HG03469 (cell line): ENCODE results near the gene GSTA2.
"Not testable (repeated sequence)": the region's sequence is repeated elsewhere in the genome, so short reads cannot be mapped to it uniquely, and the experiment has no call there.

Experiments
- ATAC-seq: cut with Tn5 transposase; IDR thresholded peaks from one replicate; pipeline ENCODE4 v1.9.1; 2021; ENCODE audit warnings: mild to moderate bottlenecking, moderate library complexity, moderate number of reproducible peaks; ENCODE audit not compliant: unreplicated experiment

GSTA2 gene

DNA sequence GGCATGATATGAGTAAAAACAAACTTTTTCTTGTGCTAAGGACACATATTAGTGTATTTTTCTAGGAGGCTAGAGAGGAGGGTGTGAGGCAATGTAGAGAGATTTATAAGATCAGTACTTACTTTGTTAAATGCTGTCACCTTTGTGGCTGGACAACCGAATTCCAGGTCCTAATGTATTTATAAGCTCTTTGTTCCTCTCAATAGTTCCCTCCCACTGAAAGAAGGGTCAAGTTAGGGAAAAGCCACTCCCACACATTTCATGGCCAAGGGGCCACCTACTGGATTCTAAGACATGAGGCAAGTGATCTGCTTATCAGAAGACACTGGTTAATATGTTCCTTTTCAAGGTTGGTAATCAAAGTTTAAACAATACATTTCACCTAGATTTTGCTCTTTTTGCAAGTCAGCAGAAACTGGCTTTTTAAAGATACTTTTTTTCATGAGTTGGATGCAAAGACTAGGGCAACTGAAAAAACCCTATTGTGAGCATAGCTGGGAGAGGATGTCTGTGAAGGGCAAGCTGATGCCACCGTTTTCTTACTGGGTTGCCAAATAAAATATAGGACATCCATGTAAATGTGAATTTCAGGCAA, at the start of gene GSTA2:
TSS of gene GSTA2 (minus strand) at position 154 of the 595 bp plus-strand sequence. CDS start 5,528 bp downstream, outside the sequence.
- not testable (repeated sequence) for ATAC-seq

DNA sequence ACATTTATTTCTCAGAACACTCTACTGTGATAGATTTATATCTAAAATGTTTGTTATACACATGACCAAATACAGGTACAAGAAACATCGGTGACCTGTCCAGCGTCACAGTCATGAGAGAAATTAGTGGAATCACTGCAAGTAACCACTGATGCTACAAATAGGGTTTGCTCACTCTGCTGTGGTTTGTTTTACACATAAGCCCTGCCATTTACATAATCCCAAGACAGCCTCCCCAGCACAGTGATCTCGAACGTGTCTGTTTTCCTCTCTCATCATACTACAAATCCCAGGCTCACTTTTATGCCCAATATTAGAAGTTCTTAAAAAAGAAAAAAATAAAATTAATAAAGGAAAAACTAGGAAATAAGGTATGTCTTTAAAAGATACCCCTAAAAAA, 46.5 kb upstream of the GSTA2 start:
- ATAC-seq: not testable (repeated sequence)

- ATAC-seq: no peak
Observed at GRCh38 chr6:52808660-52809059, 45.4 kb upstream of the GSTA2 start.

GRCh38 chr6:52803668-52804255, 40.5 kb upstream of the GSTA2 start, which contains the start of gene GSTA1:
GSTA1 (minus strand) TSS chr6:52803816; CDS start chr6:52799267, 4,549 bp downstream.
- ATAC-seq: not testable (repeated sequence)

GRCh38 chr6:52802806-52803205, 39.5 kb upstream of the GSTA2 start:
- ATAC-seq: no peak

GRCh38 chr6:52801188-52801841, 38.0 kb upstream of the GSTA2 start:
- no peak for ATAC-seq

DNA sequence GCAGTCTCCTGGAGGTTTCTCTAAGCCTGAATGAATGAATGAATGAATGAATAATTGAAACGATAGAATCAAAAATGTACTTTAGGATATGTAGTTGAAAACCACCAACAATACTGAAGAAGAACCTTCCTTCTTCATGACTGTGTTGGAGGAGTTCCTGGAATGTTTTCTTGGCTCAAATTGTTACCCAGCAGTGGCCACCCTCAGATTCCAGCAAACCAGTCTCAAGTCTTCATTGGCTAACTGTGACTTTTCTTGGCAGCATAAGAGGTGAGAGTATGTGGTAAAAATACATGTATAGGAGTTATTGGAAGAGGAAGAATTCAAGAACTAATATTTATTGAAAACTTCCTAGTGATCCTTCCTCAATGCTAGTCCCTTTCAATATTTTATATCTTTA, 36.0 kb upstream of the GSTA2 start:
- ATAC-seq: not testable (repeated sequence)

DNA sequence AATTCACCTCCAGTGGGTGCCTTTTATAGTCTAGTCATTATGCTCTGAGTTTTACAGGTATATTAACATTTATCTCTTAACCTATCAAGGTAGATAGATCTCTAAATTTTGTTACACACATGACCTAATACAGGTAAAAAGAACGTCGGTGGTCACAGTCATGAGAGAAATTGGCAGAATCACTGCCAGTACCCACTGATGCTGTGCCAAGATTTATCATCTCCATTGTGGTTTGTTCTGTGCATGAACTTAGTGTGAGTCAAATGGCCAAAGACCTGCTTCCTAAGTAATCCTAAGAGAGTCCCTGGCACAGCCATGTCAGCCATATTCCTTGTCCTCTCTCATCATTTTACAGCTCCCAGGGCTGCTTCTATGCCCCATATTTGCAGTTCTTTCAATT, 31.1 kb upstream of the GSTA2 start:
- ATAC-seq: not testable (repeated sequence)

DNA sequence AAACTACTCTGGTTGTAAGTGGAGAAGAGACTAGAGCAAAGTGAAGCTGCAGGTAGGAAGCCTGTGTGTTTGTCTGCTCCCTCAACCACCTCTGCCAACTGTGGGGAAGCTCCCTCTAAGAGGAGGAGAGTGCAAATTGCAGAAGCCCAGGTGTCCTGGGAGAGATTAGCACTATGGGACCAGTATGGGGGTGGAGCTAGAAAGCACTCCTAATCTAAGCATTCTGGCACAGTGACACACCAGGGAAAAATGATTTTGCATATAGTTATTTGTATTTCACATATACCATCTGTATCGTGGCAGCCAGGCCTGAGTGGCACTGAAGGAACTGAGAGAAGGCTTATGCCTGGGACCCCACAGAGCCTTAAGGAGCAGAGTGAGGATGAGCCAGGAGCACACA, 27.6 kb upstream of the GSTA2 start:
- no peak for ATAC-seq

GRCh38 chr6:52789658-52790057, 26.4 kb upstream of the GSTA2 start:
- not testable (repeated sequence) for ATAC-seq

- ATAC-seq: no peak
Observed at GRCh38 chr6:52788478-52788877, 25.2 kb upstream of the GSTA2 start.

DNA sequence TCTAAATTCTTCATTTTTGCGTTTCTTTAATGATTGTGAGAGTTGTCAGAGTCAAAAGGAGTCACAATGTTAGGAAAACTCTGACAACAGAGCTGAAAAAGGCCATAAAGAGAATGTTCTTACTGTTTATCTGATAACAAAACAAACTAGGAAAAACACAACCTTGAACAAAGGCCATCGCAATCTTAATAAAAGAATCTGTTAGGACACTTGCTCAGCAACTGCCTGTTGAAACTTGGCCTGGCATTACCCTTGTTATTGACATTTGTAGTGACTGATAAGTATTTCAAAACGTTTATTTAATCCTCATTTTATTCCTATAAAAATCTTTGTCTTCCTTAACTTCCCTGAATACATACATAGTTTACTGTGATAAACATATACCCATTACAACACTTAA, 24.6 kb upstream of the GSTA2 start:
- ATAC-seq: no peak

GRCh38 chr6:52786249-52786956, 23.1 kb upstream of the GSTA2 start:
- no peak for ATAC-seq

DNA sequence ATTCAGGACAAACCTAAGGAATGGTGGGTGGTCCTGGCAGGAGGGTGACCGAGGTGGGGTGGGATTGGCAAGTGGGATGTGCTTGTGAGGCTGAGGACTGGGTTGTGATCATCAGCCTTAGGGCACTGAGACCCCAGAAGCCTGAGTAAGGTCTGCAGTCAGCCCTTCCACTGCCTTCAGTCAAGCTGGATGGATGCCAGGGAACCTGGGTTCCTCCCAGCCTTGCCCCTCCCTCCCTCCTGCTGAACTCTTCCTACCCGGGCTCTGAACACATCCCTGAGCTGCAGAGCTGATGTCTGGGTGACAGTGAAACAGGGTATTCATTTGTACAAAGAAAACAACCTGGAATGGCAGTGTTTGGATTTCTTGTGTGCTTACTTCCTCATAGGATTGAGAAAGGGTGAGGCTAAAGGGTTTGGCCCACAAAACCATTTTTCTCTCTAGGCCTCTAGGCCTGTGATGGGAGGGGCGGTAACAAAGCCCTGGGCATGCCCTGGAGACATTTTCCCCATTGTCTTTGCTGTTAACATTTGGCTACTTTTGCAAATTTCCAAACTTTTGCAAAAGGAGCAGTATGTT, 19.5 kb upstream of the GSTA2 start:
- not testable (repeated sequence) for ATAC-seq

GRCh38 chr6:52782209-52782608, 18.9 kb upstream of the GSTA2 start:
- ATAC-seq: not testable (repeated sequence)

DNA sequence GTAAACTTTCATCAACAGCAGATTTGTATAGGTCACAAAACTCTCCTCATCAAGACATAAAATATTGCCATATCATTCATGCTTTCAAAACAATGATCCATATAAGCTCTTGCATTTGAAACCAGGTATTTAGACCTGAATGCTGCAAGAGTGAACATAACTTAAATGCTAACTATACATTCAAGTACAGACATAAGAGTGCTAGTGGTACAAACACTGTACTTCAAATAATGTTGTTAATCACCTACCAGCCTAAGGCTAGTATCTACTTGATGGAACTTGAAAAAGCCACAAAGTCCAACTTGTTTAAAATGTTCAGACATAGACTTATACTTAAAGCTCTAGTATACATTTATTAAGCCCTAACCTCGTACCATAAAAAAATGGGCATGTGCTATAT, 16.0 kb upstream of the GSTA2 start:
- no peak for ATAC-seq

- not testable (repeated sequence) for ATAC-seq
Observed at GRCh38 chr6:52776711-52777351, 13.6 kb upstream of the GSTA2 start.

- ATAC-seq: not testable (repeated sequence)
Observed at GRCh38 chr6:52769399-52769798, 6.1 kb upstream of the GSTA2 start.

GRCh38 chr6:52767658-52768057, 4.4 kb upstream of the GSTA2 start:
- not testable (repeated sequence) for ATAC-seq

GRCh38 chr6:52761673-52762491, 1.4 kb downstream of the GSTA2 start:
- not testable (repeated sequence) for ATAC-seq
